GM12872 (cell line): ENCODE data around the gene MYO1B.
A peak's percentile ranks its signal among the peaks of the same experiment; 100 is the strongest.

Source experiments
- CTCF ChIP-seq: IDR thresholded peaks from 3 replicates; pipeline ENCODE4 v1.5.1; 2011; ENCODE audit warnings: low read depth, mild to moderate bottlenecking, low read length, moderate library complexity; ENCODE audit not compliant: insufficient read depth

The MYO1B gene

DNA sequence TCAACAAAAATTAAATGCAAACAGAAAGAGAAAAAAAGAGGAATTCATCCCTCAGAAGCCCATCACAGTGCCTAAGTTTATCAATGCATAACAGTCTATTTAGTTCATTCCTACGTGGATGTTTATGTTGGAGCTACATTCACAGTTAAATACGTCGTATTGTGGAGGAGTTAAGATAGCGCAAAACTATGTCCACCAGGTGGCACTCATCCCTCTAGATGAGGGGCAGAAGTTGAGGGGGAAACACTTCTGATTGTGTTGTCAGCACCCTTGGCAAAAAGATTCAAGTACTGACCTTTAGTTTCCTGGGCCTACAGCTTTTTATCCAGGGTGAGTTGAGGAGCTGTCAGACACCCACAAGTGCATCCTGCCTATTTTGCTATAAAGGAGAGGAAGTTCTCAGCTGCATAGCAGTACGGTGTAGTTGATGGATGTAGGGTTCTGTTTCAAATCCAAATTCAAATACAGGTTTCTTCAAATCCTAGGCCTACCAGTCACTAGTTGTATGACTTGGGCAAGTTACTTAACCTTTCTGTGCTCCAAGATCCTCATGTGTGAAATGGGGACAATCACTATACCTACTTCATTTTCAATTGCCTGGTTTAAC is 26.8 kb upstream of the MYO1B start:
- TF ChIP-seq CTCF, result peak; percentile 72

- no peak for TF ChIP-seq CTCF
Measured at GRCh38 chr2:191220671-191221070, 24.5 kb upstream of the MYO1B start.

DNA sequence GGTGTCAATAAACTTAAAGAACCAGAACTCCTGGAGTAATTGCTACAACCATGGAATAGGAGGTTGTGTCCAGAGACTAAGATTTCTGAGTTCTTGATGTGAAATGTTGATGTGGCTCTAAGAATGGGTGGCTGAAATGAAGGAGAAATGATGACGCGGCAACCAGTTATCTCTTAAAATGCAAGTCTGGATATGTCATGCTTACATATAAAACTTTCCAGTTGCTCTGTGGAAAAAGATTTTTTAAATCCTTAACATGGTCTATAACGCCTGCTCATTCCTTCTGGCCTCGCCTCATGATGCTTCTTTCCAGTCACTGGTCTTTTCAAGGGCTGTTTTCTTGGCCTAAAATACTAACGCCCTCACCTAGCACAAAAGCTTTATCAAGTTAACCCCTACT is 23.5 kb upstream of the MYO1B start:
- no peak for TF ChIP-seq CTCF

DNA sequence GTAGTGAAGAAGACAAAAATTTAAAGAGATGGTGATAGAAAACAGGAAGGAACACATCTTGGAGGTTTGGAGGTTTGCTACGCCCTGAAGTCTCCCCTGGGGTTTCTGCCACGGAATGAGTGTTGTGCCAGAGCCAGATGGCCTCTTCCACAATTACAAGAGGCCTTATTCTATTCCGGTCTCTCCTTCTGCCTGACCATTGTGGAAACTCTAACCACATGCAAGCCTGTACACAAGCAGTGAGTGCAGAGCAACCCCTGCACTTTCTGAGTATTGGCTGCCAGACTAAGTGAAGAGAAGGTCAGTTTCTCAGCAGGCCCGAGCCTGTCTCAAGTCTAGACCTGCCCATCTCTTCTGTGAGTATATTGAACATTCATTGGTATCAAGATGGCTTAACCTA is 22.7 kb upstream of the MYO1B start:
- TF ChIP-seq CTCF, result no peak

- TF ChIP-seq CTCF, result no peak
Measured at GRCh38 chr2:191222952-191223351, 22.3 kb upstream of the MYO1B start.

- no peak for TF ChIP-seq CTCF
Measured at GRCh38 chr2:191225126-191225525, 20.1 kb upstream of the MYO1B start.

GRCh38 chr2:191225690-191226089 is 19.5 kb upstream of the MYO1B start:
- no peak for TF ChIP-seq CTCF
